Mesenchymal stem cell (in vitro differentiated cells and primary cell): ENCODE measurements around the gene MBNL1.

Source experiments
- DNase-seq: peaks from one replicate; pipeline ENCODE4 v3.0.0-alpha.2; 2013
- H2AFZ ChIP-seq: one replicate; pipeline ENCODE4 v1.6.1; 2013; ENCODE audit warnings: low read depth, mild to moderate bottlenecking, control low read depth, inconsistent platforms, low read length, moderate library complexity
- H2AK5ac ChIP-seq: 2 replicates; pipeline ENCODE4 v1.6.1; 2013; ENCODE audit warnings: low read length, moderate library complexity, mild to moderate bottlenecking, inconsistent platforms; ENCODE audit not compliant: severe bottlenecking
- H2BK120ac ChIP-seq: one replicate; pipeline ENCODE4 v1.6.1; 2013; ENCODE audit warnings: low read depth, mild to moderate bottlenecking, inconsistent platforms, low read length, moderate library complexity
- H2BK12ac ChIP-seq, 2 experiments: one replicate each; pipeline ENCODE4 v1.6.1; 2013; ENCODE audit warnings: inconsistent platforms in 2 of 2, low read length in 2 of 2, mild to moderate bottlenecking in 2 of 2, moderate library complexity in 2 of 2, control low read depth in 1 of 2
- H2BK15ac ChIP-seq: one replicate; pipeline ENCODE4 v1.6.1; 2013; ENCODE audit warnings: mild to moderate bottlenecking, low read depth, inconsistent platforms; ENCODE audit not compliant: poor library complexity, severe bottlenecking
- H2BK5ac ChIP-seq: 2 replicates; pipeline ENCODE4 v1.6.1; 2013; ENCODE audit warnings: low read depth, mild to moderate bottlenecking, low read length, control low read depth, inconsistent platforms; ENCODE audit not compliant: poor library complexity, severe bottlenecking
- H3K14ac ChIP-seq, 2 experiments: one replicate each; pipeline ENCODE4 v1.6.1; 2013; ENCODE audit warnings: inconsistent platforms in 2 of 2, low read length in 2 of 2, control low read depth in 1 of 2, mild to moderate bottlenecking in 1 of 2, moderate library complexity in 1 of 2
- H3K18ac ChIP-seq, 2 experiments: one replicate each; pipeline ENCODE4 v1.6.1; 2013; ENCODE audit warnings: inconsistent platforms in 2 of 2, low read length in 2 of 2, control low read depth in 1 of 2, low read depth in 1 of 2, mild to moderate bottlenecking in 1 of 2
- H3K23ac ChIP-seq, 2 experiments: one replicate each; pipeline ENCODE4 v1.6.1; 2013; ENCODE audit warnings: inconsistent platforms in 2 of 2, low read length in 2 of 2, mild to moderate bottlenecking in 2 of 2, moderate library complexity in 2 of 2, control low read depth in 1 of 2
- H3K27ac ChIP-seq: 2 replicates; pipeline ENCODE4 v1.5.1; 2013; ENCODE audit warnings: mild to moderate bottlenecking, moderate library complexity, low read length, control low read depth, inconsistent platforms; ENCODE audit not compliant: poor library complexity, severe bottlenecking
- H3K27me3 ChIP-seq, 2 experiments: 2 replicates each; pipeline versions ENCODE4 v1.6.1 to v1.7.0; 2013; ENCODE audit warnings: low read length in 2 of 2, mild to moderate bottlenecking in 2 of 2, moderate library complexity in 2 of 2, control low read depth in 1 of 2, inconsistent platforms in 1 of 2; ENCODE audit not compliant: control insufficient read depth in 1 of 2, insufficient read depth in 1 of 2
- H3K36me3 ChIP-seq, 2 experiments: 2 replicates each; pipeline versions ENCODE4 v1.6.1 to v1.7.0; 2013; ENCODE audit warnings: low read length in 2 of 2, control low read depth in 1 of 2, inconsistent platforms in 1 of 2, low read depth in 1 of 2, mild to moderate bottlenecking in 1 of 2; ENCODE audit not compliant: insufficient read depth in 2 of 2, control insufficient read depth in 1 of 2
- H3K4ac ChIP-seq, 2 experiments: one replicate each; pipeline ENCODE4 v1.6.1; 2013; ENCODE audit warnings: inconsistent platforms in 2 of 2, low read length in 2 of 2, mild to moderate bottlenecking in 2 of 2, moderate library complexity in 2 of 2, control low read depth in 1 of 2, low read depth in 1 of 2
- H3K4me1 ChIP-seq: 2 replicates; pipeline ENCODE4 v1.6.1; 2013; ENCODE audit warnings: low read depth, low read length, control low read depth; ENCODE audit not compliant: control insufficient read depth, insufficient read depth
- H3K4me2 ChIP-seq: 2 replicates; pipeline ENCODE4 v1.6.1; 2013; ENCODE audit warnings: low read length, mild to moderate bottlenecking, inconsistent platforms; ENCODE audit not compliant: poor library complexity, severe bottlenecking
- H3K4me3 ChIP-seq, 2 experiments: 2 replicates each; pipeline versions ENCODE4 v1.5.1 to v1.7.0; 2013; ENCODE audit warnings: low read length in 2 of 2, mild to moderate bottlenecking in 2 of 2, control low read depth in 1 of 2, low read depth in 1 of 2; ENCODE audit not compliant: insufficient read depth in 1 of 2
- H3K79me1 ChIP-seq: replicated peaks from 2 replicates; pipeline ENCODE4 v1.6.1; 2013; ENCODE audit warnings: mild to moderate bottlenecking, control low read depth, low read length, inconsistent platforms; ENCODE audit not compliant: poor library complexity, severe bottlenecking
- H3K9ac ChIP-seq: 2 replicates; pipeline ENCODE4 v1.7.0; 2013; ENCODE audit warnings: mild to moderate bottlenecking, low read length, moderate library complexity
- H3K9me3 ChIP-seq: 2 replicates; pipeline ENCODE4 v1.7.0; 2013; ENCODE audit warnings: mild to moderate bottlenecking, low read length; ENCODE audit not compliant: control insufficient read depth
- H4K8ac ChIP-seq: one replicate; pipeline ENCODE4 v1.6.1; 2013; ENCODE audit warnings: inconsistent platforms, mild to moderate bottlenecking, low read length, moderate library complexity
- H4K91ac ChIP-seq: one replicate; pipeline ENCODE4 v1.6.1; 2013; ENCODE audit warnings: mild to moderate bottlenecking, low read length, inconsistent platforms
- WGBS: methylation state at CpG from one replicate; pipeline ENCODE4 v1.1.7; 2013; ENCODE audit warnings: mixed read lengths; 5-methylcytosine and 5-hydroxymethylcytosine counted together

MBNL1 gene

DNA sequence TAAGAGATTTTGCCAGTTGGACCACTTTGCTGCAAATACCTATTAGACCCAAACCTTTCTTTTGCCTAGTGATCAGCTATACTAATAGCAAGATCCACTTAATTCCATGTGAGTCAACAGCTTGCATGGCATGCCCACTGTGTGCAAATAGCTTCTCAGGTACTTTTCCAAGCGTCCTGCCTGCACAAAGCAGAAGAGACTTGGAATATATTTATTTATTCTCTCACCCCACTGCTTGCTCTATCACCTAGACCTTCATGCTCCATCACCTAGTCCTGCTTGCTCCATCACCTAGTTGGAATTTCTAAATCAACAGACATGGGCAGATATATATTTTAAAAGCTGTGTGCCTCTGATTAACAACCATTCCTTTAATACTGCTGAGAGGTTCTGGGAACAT, 47.6 kb downstream of the MBNL1 start:
- Histone ChIP-seq H3K4me1 (no peaks in the 10 kb centered on the region), H3K23ac (no peak overlapping the region), H4K8ac (no peak overlapping the region), H2BK120ac (no peak overlapping the region), H3K9me3 (no peaks in the 10 kb centered on the region), H3K18ac (no peak overlapping the region), H2BK12ac (no peak overlapping the region), H2AFZ (no peak overlapping the region), H3K79me1 (no peaks in the 10 kb centered on the region), H2BK5ac (no peak overlapping the region), H4K91ac (no peak overlapping the region), H2AK5ac (no peak overlapping the region), H3K36me3 (peaks cover 0 to 9% of the 10 kb centered on the region in 2 experiments), H3K9ac (no peak overlapping the region), H3K4me2 (no peak overlapping the region), H3K27me3 (no peaks in the 10 kb centered on the region), H3K27ac (no peak overlapping the region), H3K4me3 (no peak overlapping the region), H3K14ac (no peak overlapping the region), H3K4ac (no peak overlapping the region), H2BK15ac (no peak overlapping the region)
- DNase-seq, result no peak
- whole genome bisulfite sequencing, result 94% methylated on average over 1 of the region's 1 CpG

DNA sequence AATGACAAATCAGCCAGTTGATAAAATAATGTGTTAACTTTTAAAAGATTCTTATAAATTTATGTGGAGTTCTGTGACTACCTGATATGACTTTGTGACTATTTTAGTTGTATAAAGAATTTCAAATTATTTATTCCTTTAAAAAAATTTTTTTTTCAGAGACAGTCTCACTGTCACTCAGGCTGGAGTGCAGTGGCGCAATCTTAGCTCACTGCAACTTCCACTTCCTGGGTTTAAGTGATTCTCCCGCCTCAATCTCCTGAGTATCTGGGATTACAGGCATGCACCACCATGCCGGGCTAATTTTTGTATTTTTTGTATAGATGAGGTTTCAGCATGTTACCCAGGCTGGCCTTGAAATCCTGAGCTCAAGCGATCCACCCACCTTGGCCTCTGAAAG, 48.5 kb downstream of the MBNL1 start:
- H2BK5ac ChIP-seq, result no peak overlapping the region
- H2AFZ ChIP-seq, result no peak overlapping the region
- H2BK15ac ChIP-seq, result no peak overlapping the region
- no peak overlapping the region for H2BK120ac ChIP-seq
- H3K18ac ChIP-seq, result no peak overlapping the region
- no peaks in the 10 kb centered on the region for H3K4me1 ChIP-seq
- peak overlapping the region; percentile 53 for H3K27ac ChIP-seq
- H2AK5ac ChIP-seq, result no peak overlapping the region
- DNase-seq, result no peak
- 75% methylated on average over 4 of the region's 4 CpGs for WGBS
- H3K9me3 ChIP-seq, result no peaks in the 10 kb centered on the region
- H3K79me1 ChIP-seq, result no peaks in the 10 kb centered on the region
- no peak overlapping the region for H3K4me3 ChIP-seq
- no peak overlapping the region for H3K9ac ChIP-seq
- H4K91ac ChIP-seq, result no peak overlapping the region
- no peak overlapping the region for H2BK12ac ChIP-seq
- no peak overlapping the region for H3K4ac ChIP-seq
- H3K36me3 ChIP-seq, result peaks cover 0 to 9% of the 10 kb centered on the region in 2 experiments
- no peak overlapping the region for H3K14ac ChIP-seq
- H3K4me2 ChIP-seq, result no peak overlapping the region
- no peaks in the 10 kb centered on the region for H3K27me3 ChIP-seq
- H3K23ac ChIP-seq, result no peak overlapping the region
- no peak overlapping the region for H4K8ac ChIP-seq

- H2BK15ac ChIP-seq, result no peak overlapping the region
- H3K36me3 ChIP-seq, result peaks cover 0 to 4% of the 10 kb centered on the region in 2 experiments
- WGBS, result no CpG with 5 or more reads among the region's 4 CpGs
- H2BK120ac ChIP-seq, result no peak overlapping the region
- peak overlapping the region; percentile 53 for H3K27ac ChIP-seq
- no peak overlapping the region for H4K91ac ChIP-seq
- H3K4me1 ChIP-seq, result no peaks in the 10 kb centered on the region
- no peak overlapping the region for H3K23ac ChIP-seq
- no peak overlapping the region for H3K18ac ChIP-seq
- H3K9me3 ChIP-seq, result no peaks in the 10 kb centered on the region
- H3K9ac ChIP-seq, result no peak overlapping the region
- no peak overlapping the region for H2BK5ac ChIP-seq
- H4K8ac ChIP-seq, result no peak overlapping the region
- H2AK5ac ChIP-seq, result no peak overlapping the region
- H3K4ac ChIP-seq, result no peak overlapping the region
- no peak overlapping the region for H3K4me2 ChIP-seq
- no peak overlapping the region for H3K14ac ChIP-seq
- peak; percentile 73 for DNase-seq
- H2BK12ac ChIP-seq, result no peak overlapping the region
- H2AFZ ChIP-seq, result no peak overlapping the region
- no peaks in the 10 kb centered on the region for H3K27me3 ChIP-seq
- no peak overlapping the region for H3K4me3 ChIP-seq
- H3K79me1 ChIP-seq, result no peaks in the 10 kb centered on the region
Measured at GRCh38 chr3:152317956-152318355, 49.2 kb downstream of the MBNL1 start.

DNA sequence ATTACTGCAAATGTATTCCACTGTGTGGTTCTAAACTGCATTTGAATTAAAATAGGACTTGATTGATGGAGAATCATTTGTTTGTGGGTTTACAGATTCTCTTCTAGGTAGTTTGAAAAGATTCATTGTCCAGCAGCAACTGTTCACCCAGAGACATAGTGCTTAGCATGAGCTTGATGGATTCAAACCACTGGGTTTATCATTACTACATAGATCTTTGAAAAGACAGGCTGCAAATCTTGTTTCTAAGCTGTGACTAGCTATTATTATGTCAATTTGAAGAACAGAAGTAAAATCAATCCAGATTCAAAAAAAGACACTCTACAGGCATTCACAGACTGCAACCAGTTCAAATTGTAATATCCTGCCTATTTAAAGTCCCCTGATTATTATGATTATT, 49.8 kb downstream of the MBNL1 start:
- Histone ChIP-seq H2BK120ac (no peak overlapping the region), H3K9me3 (no peaks in the 10 kb centered on the region), H3K4ac (no peak overlapping the region), H4K8ac (no peak overlapping the region), H2AFZ (no peak overlapping the region), H2AK5ac (no peak overlapping the region), H3K23ac (no peak overlapping the region), H3K18ac (no peak overlapping the region), H2BK5ac (no peak overlapping the region), H4K91ac (no peak overlapping the region), H3K27ac (no peak overlapping the region), H3K4me2 (no peak overlapping the region), H2BK12ac (no peak overlapping the region), H3K79me1 (no peaks in the 10 kb centered on the region), H2BK15ac (no peak overlapping the region), H3K4me3 (no peak overlapping the region), H3K36me3 (peaks cover 0 to 7% of the 10 kb centered on the region in 2 experiments), H3K14ac (no peak overlapping the region), H3K27me3 (no peaks in the 10 kb centered on the region), H3K9ac (no peak overlapping the region), H3K4me1 (no peaks in the 10 kb centered on the region)
- no peak for DNase-seq
